H1 (cell line): ENCODE measurements around the gene DLX4. TPM values are rescaled to one million over a fixed set of nuclear protein-coding genes. Genes with fewer than 3 reads are reported as not detected.

Experiments used
- BCL11A ChIP-seq, 2 experiments: IDR thresholded peaks; one replicate each; pipeline ENCODE4 v1.6.1; 2011; ENCODE audit warnings: low read depth in 2 of 2, low read length in 2 of 2, mild to moderate bottlenecking in 2 of 2
- JUN ChIP-seq: IDR thresholded peaks from 2 replicates; pipeline ENCODE4 v1.6.1; 2011; ENCODE audit warnings: low read depth, mild to moderate bottlenecking, improper control_type of control experiment, low read length
- NANOG ChIP-seq: IDR thresholded peaks from 2 replicates; pipeline ENCODE4 v1.6.1; 2011; ENCODE audit warnings: low read length, low read depth, mild to moderate bottlenecking, inconsistent platforms; ENCODE audit not compliant: insufficient read depth, poor library complexity, severe bottlenecking
- RXRA ChIP-seq: IDR thresholded peaks from 2 replicates; pipeline ENCODE4 v1.6.1; 2011; ENCODE audit warnings: low read depth, mild to moderate bottlenecking, low read length, moderate library complexity; ENCODE audit not compliant: insufficient read depth
- SP1 ChIP-seq: IDR thresholded peaks from 2 replicates; pipeline ENCODE4 v1.6.1; 2011; ENCODE audit warnings: low read depth, low read length
- SUZ12 ChIP-seq: fragments of 200-600 bp; sonication (generic); IDR thresholded peaks from 2 replicates; pipeline ENCODE4 v1.6.1; 2012; ENCODE audit warnings: mild to moderate bottlenecking, inconsistent platforms, low read length, moderate library complexity, mixed read lengths
- ZNF274 ChIP-seq: IDR thresholded peaks from 2 replicates; pipeline ENCODE4 v1.7.0; 2012; ENCODE audit warnings: low read length, borderline replicate concordance; ENCODE audit errors: extremely low read depth
- polyA plus RNA-seq, 7 experiments: library from polyadenylated mRNA; depleted of rRNA in 3 of 7; stranded (reverse) in 5 of 7; unstranded in 2 of 7; fragments of >200 nt in 5 of 7; fragments of 200-250 nt in 2 of 7; gene quantifications; 1 replicate in 5 of 7; 2 replicates in 1 of 7; 4 replicates in 1 of 7; pipeline versions ENCODE4 v1.2.1 to v1.2.3, GENCODE V29; 2011 to 2013; ENCODE audit warnings: missing spikeins in 2 of 7, mixed read lengths in 2 of 7
- total RNA-seq: library from RNA; stranded (reverse); fragmentation: NEBNext Ultra II Directional; extraction: Animal tissue kit (Norgen Biotek cat#: 25700); gene quantifications from 2 replicates; pipeline ENCODE4 v1.2.1, GENCODE V29; 2021
- TF ChIP-seq, protein P1 (sequence below): fragments of 300-600 bp; sonication (generic); IDR thresholded peaks from 2 replicates; pipeline ENCODE4 v1.7.1; 2012; ENCODE audit warnings: low read length, moderate library complexity, mild to moderate bottlenecking, inconsistent platforms; ENCODE audit not compliant: insufficient replicate concordance

DLX4 gene
- total and polyA plus RNA-seq, 2 of the 8 experiments (the other 6 are each of a cell fraction or from before 2014, with no cell fraction given): 0.67 to 0.80 TPM

GRCh38 chr17:49964769-49965523, 4.0 kb upstream of the DLX4 start (continued):
- 0 out of 2 replicates have a peak, but pooled peaks have one; percentile 12 for TF ChIP-seq SP1
- TF ChIP-seq ZNF274: no peak
- TF ChIP-seq BCL11A (IDR thresholded peaks at IDR 0.05; ENCODE audit: low read depth in 2 of 2, low read length in 2 of 2): no peak
- no peak for TF ChIP-seq JUN
- TF ChIP-seq SUZ12: peak; percentile 86
- TF ChIP-seq, protein P1, sequence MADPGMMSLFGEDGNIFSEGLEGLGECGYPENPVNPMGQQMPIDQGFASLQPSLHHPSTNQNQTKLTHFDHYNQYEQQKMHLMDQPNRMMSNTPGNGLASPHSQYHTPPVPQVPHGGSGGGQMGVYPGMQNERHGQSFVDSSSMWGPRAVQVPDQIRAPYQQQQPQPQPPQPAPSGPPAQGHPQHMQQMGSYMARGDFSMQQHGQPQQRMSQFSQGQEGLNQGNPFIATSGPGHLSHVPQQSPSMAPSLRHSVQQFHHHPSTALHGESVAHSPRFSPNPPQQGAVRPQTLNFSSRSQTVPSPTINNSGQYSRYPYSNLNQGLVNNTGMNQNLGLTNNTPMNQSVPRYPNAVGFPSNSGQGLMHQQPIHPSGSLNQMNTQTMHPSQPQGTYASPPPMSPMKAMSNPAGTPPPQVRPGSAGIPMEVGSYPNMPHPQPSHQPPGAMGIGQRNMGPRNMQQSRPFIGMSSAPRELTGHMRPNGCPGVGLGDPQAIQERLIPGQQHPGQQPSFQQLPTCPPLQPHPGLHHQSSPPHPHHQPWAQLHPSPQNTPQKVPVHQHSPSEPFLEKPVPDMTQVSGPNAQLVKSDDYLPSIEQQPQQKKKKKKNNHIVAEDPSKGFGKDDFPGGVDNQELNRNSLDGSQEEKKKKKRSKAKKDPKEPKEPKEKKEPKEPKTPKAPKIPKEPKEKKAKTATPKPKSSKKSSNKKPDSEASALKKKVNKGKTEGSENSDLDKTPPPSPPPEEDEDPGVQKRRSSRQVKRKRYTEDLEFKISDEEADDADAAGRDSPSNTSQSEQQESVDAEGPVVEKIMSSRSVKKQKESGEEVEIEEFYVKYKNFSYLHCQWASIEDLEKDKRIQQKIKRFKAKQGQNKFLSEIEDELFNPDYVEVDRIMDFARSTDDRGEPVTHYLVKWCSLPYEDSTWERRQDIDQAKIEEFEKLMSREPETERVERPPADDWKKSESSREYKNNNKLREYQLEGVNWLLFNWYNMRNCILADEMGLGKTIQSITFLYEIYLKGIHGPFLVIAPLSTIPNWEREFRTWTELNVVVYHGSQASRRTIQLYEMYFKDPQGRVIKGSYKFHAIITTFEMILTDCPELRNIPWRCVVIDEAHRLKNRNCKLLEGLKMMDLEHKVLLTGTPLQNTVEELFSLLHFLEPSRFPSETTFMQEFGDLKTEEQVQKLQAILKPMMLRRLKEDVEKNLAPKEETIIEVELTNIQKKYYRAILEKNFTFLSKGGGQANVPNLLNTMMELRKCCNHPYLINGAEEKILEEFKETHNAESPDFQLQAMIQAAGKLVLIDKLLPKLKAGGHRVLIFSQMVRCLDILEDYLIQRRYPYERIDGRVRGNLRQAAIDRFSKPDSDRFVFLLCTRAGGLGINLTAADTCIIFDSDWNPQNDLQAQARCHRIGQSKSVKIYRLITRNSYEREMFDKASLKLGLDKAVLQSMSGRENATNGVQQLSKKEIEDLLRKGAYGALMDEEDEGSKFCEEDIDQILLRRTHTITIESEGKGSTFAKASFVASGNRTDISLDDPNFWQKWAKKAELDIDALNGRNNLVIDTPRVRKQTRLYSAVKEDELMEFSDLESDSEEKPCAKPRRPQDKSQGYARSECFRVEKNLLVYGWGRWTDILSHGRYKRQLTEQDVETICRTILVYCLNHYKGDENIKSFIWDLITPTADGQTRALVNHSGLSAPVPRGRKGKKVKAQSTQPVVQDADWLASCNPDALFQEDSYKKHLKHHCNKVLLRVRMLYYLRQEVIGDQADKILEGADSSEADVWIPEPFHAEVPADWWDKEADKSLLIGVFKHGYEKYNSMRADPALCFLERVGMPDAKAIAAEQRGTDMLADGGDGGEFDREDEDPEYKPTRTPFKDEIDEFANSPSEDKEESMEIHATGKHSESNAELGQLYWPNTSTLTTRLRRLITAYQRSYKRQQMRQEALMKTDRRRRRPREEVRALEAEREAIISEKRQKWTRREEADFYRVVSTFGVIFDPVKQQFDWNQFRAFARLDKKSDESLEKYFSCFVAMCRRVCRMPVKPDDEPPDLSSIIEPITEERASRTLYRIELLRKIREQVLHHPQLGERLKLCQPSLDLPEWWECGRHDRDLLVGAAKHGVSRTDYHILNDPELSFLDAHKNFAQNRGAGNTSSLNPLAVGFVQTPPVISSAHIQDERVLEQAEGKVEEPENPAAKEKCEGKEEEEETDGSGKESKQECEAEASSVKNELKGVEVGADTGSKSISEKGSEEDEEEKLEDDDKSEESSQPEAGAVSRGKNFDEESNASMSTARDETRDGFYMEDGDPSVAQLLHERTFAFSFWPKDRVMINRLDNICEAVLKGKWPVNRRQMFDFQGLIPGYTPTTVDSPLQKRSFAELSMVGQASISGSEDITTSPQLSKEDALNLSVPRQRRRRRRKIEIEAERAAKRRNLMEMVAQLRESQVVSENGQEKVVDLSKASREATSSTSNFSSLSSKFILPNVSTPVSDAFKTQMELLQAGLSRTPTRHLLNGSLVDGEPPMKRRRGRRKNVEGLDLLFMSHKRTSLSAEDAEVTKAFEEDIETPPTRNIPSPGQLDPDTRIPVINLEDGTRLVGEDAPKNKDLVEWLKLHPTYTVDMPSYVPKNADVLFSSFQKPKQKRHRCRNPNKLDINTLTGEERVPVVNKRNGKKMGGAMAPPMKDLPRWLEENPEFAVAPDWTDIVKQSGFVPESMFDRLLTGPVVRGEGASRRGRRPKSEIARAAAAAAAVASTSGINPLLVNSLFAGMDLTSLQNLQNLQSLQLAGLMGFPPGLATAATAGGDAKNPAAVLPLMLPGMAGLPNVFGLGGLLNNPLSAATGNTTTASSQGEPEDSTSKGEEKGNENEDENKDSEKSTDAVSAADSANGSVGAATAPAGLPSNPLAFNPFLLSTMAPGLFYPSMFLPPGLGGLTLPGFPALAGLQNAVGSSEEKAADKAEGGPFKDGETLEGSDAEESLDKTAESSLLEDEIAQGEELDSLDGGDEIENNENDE: no peak
- TF ChIP-seq RXRA: no peak
- TF ChIP-seq NANOG: no peak
